GM19438 (cell line): ENCODE results near the gene CHMP2B.
A peak's percentile ranks its signal among the peaks of the same experiment; 100 is the strongest.

ENCODE experiments used
- ATAC-seq: cut with Tn5 transposase; IDR thresholded peaks from one replicate; pipeline ENCODE4 v1.9.1; 2021; ENCODE audit warnings: low read depth; ENCODE audit not compliant: unreplicated experiment

CHMP2B gene, protein sequence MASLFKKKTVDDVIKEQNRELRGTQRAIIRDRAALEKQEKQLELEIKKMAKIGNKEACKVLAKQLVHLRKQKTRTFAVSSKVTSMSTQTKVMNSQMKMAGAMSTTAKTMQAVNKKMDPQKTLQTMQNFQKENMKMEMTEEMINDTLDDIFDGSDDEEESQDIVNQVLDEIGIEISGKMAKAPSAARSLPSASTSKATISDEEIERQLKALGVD

DNA sequence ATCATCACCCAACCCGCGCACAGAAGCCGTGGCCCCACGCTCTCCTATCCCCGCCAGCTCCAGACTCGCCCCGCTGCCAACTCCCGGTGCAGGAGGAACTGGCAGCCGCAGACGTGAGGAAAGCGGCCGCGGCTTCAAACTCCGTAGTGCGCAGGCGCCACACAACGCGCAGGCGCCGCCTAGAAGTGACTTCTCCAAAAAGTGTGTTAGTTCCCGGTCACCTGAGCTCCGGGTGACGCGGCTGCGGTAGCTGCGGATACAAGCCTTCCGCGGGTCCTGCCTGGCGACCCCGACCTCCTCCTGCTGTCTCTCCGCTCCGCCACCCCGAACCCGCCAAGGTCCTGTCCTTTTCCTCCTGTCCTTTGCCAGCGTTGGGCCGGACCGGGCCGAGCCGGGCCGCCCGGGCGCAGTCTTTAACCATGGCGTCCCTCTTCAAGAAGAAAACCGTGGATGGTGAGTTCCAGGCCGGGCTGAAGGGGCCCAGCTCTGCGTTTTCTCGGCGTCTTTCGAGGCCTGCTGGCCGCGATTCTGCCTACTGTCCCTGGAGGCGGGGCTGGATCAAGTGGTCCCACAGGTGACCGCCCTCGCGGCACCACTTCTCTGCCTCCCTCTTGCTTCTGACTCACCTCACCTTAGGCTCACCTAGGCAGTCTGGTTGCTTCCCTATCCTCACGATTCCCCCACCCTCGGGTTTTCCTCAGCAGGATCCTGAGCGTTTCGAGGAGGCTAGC is at the start of gene CHMP2B:
TSS of gene CHMP2B (plus strand) at position 206 of the 731 bp plus-strand sequence. CDS start at position 420, 214 bp downstream.
- ATAC-seq: peak; percentile 94

DNA sequence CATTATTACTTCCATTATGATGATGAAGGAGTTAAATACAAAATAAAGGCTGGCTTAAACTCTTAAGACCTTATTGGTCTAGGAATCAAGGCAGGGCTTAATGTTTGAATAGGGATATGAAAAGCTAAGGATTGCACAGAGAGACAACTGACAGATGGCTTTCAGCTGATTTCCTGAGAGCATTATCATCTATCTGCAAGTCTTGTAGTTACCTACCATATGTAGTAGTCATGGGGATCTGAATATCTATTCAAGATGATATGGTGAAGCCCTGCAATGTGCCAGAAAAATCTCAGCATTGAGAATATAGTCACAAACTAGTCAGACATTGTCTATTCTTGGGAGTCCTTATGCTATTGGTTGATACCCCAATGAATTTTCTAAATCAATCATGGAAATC is 47.5 kb upstream of the CHMP2B start:
- no peak for ATAC-seq

DNA sequence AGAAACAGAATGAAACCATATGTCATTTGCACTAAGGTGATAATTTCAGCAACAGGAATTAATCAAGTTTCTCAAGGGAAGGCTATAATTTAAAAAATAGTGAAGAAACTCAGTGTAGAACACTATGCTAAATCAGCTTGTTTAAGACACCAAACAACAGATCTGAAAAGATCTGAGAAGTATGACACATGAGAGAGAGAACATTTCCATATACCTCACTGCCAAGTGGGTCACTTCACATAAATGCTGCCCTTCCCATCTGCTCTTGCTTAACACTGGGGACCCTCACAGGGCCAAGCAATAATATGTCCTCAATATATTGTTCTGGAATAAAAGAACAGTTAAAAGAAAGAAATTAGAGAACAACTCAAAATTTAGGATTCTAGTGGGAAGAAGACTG is 45.6 kb upstream of the CHMP2B start:
- no peak for ATAC-seq

DNA sequence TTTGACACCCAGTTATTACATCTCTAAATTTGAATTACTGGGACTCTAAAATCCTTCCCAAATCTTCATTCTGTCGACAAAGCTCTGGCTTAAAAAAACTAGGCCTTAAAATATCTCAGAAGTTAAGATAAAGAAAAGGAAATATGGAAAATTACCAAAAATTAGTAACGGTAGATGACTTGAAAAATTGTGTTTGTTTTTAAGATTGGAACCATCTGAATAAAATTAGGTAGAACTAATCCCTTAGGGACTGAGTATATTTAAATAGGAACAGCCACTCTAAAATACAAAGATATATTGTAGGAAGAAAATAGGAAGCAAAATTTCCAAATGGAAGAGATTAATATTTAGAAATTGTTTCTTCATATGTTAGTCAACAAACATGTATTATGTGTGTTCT is 45.1 kb upstream of the CHMP2B start:
- ATAC-seq: no peak

DNA sequence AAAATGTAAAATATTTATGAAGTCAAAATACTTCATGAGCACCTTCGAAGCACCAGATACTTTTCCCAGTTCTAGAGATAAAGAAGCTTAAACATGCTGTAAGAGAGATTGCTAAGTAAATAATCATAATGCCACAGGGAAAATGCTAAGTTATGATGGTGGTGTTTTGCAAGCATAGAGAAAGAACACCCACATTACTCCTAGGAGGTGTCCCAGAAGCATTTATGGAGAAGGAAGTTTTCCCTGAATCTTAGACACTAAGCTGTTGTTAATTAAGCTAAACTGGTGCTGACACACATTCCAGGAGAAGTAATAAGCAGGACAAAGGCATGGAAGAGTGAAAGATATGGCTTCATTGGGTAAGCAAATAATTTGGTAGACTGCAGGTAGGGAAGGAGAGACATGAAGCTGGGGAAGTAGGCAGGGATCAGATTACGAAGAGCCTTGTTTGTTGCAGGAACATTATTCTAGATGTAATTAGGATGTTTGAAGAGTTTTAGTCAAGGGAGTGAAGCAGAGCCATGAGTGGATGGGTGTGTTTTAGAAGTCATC is 40.4 kb upstream of the CHMP2B start:
- no peak for ATAC-seq

DNA sequence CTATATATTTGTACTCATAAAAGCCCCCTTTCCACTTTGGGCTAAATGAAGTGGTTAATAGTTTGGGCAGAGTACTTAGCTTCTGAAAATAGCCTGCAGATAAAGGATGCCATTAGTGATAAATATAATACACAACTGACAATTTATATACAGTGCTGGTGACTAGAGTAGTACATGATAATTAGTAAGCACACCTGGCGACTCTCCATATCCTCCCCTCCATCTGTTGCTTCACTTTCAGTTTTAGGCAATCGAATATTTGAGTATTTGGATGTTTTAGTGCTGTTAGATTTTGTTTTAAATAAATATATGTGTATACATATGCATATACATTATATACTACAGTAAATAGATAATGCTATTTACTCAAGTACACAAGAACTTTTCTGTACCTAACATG is 35.9 kb upstream of the CHMP2B start:
- ATAC-seq: no peak

DNA sequence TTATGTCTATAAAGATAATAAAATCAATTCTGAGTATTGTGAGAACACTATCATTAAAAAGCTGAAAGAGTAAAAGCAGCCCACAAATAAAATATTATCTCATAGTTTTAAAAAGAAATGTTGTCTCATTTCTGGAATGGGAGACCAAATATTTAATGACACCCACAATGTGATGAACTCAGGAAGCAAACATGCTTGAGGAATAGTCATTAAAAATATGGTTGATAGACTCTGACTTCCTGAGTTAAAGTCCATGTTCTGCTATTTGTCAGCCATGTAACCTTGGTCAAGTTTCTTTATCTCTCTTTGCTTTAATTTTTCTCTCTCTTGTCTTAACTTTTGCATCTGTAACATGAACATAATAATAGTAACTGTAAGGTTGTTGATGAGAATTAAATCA is 35.5 kb upstream of the CHMP2B start:
- no peak for ATAC-seq

DNA sequence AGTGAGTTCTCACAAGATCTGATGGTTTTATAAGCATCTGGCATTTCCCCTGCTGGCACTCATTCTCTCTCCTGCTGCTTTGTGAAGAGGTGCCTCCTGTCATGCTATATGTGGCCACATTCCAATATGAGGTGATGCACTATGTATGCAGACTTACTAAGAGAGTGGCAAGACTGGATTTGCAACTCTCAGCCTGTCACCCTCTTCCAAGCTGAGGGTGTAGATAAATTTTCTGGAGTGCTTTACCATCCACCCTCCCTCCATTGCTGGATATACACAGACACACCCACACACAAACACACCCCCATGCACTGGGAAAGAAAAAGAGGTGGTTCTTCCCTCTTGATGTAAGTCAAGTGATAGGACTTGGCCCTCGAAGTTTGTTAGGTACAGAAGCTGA is 30.2 kb upstream of the CHMP2B start:
- no peak for ATAC-seq

DNA sequence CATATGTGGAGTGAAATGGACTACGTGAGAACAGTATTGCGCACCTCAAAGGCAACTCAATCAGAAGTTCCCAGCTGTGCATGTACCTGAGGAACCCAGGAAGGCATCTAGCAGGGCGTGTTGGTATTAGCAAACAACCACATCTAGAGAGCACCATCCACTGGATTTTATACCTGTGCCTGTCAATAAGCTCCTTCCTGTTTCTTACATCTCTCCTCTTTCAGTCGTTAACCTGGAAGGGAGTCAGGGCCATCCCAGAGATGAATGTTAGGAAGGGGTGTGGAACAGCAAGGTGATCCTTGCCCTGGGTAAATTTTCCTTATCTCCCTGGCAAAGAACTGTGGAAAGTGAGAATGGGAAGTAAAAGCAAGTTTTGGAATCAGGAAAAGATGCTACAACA is 29.6 kb upstream of the CHMP2B start:
- no peak for ATAC-seq

DNA sequence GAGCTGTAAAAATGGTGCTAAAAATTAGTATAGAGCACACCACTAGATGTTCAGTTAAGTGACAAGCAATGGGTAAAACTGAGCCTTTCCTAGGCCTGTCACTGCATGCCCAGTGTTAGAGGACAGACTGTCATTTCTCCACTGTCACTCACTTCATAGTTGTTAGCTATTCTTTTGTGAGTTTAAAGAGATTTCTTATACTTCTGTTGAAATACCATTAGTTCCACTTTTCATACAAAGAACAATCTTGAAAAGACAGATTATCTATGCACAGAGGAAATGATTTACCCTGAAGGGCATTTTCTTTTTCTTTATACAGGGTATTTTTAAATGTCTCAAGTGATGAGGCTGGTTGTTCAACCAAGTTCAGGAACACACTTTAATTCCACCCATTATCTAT is 28.3 kb upstream of the CHMP2B start:
- no peak for ATAC-seq

DNA sequence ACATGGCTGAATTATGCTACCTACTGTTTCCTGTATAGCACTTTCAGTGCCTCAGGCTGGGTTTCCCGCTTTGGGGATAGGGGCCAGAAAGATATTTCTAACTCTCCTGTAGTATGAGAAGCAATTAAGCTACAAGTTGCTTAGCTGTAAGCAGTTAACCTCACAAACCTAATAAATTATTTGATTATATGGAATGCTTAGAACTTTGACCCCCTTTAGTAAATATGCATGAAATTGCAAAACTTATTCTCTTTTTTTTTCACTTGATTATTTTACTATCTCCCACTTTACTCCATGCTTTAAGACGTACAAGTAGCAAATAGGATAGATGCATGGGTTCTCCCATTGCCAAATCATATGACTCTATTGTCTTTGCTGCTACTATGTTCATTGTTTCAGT is 27.5 kb upstream of the CHMP2B start:
- no peak for ATAC-seq

DNA sequence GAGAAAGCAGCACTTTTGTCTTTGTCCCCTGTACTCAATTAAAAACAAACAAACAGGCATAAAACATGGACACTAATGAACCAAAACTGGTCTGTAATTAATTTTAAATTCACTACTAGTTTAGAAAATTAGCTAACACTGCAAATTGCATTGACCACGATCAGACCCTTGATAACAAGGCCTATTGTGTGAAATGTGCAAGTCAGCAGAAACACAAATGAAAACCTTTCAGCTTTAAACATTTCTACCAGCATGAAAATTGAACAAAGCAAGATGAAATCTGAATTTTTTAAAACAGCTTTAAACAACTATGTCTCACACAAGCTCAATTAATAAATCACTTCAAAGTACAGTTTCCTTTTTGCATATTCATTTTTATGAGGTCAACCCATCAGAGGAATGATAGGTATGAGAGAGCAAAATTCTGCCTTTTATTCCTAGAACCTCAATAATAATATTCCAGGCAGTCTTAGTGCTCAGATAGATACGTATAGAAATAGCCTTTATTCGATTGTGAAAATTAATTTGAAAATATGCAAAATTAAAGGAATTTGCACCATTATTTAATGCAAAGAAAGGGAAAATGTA is 27.0 kb upstream of the CHMP2B start:
- ATAC-seq: no peak

DNA sequence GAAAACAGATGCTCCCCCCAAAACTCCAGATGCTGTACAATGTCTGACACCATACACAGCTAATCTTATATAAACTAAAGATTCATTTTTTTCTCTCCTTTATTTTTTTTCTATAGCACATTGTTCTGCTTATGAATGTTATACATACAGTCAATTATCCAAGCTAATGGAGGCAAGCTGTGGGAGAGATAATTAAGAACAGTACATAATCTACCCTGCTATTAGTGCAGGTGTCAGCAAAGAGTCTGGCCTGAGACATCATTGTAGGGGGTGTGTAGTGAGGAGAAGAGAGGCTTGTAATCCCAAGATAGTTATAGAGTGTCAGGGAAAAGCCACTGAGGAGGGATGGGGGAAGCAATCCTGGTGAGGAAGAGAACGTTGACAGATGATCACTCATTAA is 25.4 kb upstream of the CHMP2B start:
- ATAC-seq: no peak

DNA sequence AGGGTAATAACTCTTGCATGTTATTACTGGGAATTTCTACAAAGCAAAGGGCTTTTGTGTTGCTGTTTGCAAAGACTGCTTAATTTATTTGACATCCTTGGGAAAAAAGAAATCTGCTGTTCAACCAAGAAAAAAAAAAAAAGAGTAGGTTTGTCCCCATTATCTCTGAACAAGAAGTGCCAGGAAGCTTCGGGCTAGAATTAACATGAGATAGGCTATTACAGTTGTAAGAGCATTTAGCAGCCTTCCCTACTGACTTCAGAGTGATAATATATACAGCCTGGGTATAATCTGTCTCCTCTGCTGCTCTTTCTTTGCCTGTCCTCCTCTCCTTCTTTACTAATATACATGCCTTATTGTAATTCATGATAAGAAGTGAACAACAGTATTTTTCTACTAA is 23.3 kb upstream of the CHMP2B start:
- ATAC-seq: no peak

DNA sequence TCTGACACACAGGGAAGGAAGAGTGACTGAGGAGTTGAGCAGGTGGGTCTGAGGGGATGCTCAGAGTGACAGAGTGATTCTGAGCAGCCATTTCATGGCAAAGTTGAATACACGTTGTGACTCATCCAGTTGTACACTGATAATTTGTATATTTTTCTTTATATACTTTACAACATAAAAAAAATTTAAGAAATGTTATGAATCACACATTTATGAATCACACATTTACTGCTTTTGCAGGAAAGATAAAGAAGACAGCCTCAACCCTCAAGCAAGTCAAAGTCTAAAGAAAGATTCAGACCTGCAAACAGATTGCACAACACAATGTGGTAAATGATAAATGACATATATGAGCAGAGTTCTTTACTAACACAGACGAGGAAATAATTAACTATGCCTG is 21.0 kb upstream of the CHMP2B start:
- no peak for ATAC-seq

DNA sequence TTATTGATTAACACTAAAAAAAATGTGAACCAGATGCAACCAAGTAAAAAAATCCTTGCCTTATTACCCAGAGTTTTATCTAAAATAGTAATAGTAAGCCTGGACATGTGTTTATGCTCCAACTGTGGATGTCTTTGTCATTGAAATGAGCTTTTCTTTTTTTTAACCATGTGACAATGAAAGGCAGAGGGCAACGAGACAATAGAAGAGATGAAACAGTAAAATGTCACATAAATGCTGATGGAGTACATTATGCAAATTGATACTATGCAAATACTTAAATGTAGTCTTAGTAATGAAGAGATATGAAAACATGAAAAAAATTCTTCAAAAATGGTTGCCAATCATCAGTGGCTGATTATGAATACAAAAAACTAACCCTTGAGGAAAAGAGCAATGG is 20.5 kb upstream of the CHMP2B start:
- ATAC-seq: no peak

DNA sequence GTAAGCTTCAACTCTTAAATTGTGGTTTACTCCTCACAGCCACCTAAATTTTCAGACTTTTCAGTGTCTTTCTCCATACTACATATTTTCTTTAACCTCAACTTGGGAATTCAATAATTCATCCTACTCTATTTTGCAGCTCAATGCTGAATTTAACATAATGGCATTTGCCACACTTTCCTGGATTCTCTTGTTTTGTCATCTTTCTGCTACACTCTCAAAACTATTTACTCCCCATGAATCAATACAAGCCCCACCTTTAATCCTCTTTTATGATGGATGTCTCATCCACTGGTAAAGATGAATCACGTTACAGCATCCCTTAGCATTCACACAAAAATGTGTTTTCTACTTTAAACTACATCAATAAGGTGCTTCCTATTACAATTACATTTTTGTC is 19.6 kb upstream of the CHMP2B start:
- no peak for ATAC-seq

DNA sequence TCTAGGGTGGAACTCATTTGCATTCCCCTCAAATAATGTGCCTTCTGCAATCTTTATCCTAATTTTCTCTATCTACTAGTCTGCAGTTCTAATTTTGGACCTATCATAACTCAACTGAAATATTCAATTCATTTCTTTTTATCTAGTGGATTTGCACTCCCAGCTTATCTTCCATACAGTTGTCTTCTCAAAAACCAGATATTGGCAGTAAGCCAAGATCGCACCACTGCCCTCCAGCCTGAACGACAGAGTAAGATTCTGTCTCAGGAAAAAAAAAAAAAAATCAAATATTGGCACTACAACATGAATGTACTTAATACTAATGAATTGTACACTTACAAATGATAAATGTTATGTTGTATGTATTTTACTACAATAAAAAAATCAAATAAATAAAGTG is 18.0 kb upstream of the CHMP2B start:
- no peak for ATAC-seq

DNA sequence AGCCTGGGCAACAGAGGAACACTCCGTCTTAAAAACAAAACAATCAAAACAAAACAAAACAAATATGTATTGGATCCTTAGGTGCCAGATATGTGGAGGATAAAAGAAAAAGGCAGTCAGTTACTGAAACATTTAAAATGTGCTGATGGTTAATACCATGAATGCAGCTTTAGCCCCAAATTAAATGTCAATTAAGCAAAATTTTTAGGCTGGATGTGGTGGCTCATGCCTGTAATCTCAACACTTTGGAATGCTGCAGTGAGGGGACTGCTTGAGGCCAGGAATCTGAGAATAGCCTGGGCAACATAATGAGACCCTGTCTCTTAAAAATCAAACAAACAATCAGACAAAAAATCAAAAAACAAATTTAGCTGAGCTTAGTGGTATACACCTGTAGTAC is 8.5 kb upstream of the CHMP2B start:
- no peak for ATAC-seq

DNA sequence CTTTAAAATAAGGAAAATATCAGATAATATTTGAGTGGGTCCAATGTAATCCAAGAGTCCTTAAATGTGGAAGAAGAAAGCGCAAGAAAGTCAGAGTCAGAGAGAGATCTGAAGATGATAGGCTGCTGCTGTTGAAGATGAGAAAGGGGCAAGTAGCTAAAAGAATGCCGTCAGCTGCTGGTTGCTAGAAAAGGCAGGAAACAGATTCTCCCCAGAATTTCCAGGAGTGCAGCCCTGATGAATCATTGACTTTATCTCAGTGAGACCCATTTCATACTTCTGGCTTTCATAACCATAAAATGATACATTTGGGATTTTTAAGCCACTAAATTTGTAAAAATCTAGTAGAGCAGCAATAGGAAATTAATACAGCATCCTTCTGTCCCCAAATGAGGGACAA is 7.5 kb upstream of the CHMP2B start:
- ATAC-seq: no peak

DNA sequence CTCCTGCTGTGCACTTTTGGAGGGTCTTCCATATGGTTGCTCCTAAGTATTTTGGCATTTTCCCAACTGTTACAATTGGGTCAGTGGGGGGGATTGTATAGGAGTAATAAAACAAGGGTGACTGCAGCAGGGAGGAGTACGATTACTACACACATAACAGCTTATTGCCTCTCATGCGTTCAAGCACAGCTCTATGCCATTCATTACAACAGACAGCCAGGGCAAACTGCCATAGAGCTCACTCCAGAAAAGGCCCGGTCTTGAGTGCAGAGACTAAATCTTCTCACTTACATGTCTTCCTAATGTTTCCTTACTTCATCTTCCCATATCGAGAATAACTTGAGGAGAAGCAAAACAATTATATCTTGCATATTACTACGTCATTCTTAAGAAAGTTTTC is 1.4 kb upstream of the CHMP2B start:
- ATAC-seq: no peak

DNA sequence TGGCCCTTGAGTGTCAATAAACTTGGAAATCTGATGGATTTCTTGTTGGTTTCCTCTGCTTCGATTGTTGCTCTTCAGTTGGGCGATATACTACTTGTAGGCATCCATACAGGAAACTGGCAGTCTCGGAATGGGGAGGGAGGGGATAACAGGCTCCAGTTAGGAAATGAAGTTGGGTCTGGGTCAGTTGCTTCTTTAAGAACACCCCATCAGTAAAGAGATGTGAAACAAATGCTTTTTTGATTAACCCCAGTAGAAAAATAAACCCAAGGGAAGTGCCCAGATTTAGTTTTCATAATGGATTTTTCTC is 681 bp downstream of the CHMP2B start:
- peak; percentile 3 for ATAC-seq
